SK-N-MC (cell line): ENCODE measurements around the gene NHLH2.

Source experiments
- DNase-seq: peaks from one replicate; pipeline ENCODE4 v3.0.0-alpha.2; 2011; ENCODE audit warnings: low read depth, low spot score
- H3K27ac ChIP-seq: fragments of 200-600 bp; sonication (generic); 2 replicates; pipeline ENCODE4 v1.5.1; 2016; ENCODE audit warnings: mixed run types
- H3K36me3 ChIP-seq: fragments of 200-600 bp; sonication (generic); 2 replicates; pipeline ENCODE4 v1.6.1; 2017; ENCODE audit warnings: antibody characterized with exemption, low read length, mixed read lengths; ENCODE audit not compliant: insufficient read depth
- H3K4me3 ChIP-seq: fragments of 200-600 bp; sonication (generic); 2 replicates; pipeline ENCODE4 v1.5.1; 2016
- H3K9ac ChIP-seq: fragments of 200-600 bp; sonication (generic); 2 replicates; pipeline ENCODE4 v1.8.0; 2017; ENCODE audit warnings: mixed run types, mixed read lengths; ENCODE audit not compliant: insufficient read length
- H3K9me3 ChIP-seq: fragments of 200-600 bp; sonication (generic); 2 replicates; pipeline ENCODE4 v1.6.1; 2017; ENCODE audit warnings: low read depth, mild to moderate bottlenecking, antibody characterized with exemption, low read length, moderate library complexity, mixed read lengths
- EZH2 ChIP-seq: fragments of 200-600 bp; sonication (generic); IDR thresholded peaks from one replicate; pipeline ENCODE4 v1.6.1; 2017; ENCODE audit warnings: antibody characterized with exemption
- FOXP2 ChIP-seq: optimal IDR thresholded peaks from 2 replicates; pipeline ENCODE3; 2011; ENCODE audit warnings: mild to moderate bottlenecking, moderate library complexity; ENCODE audit not compliant: insufficient read depth; ENCODE audit errors: extremely low read length, control extremely low read depth
- POLR2AphosphoS5 ChIP-seq: IDR thresholded peaks from 2 replicates; pipeline ENCODE4 v1.6.1; 2012; ENCODE audit warnings: mild to moderate bottlenecking, low read depth, low read length, borderline replicate concordance

The NHLH2 gene

DNA sequence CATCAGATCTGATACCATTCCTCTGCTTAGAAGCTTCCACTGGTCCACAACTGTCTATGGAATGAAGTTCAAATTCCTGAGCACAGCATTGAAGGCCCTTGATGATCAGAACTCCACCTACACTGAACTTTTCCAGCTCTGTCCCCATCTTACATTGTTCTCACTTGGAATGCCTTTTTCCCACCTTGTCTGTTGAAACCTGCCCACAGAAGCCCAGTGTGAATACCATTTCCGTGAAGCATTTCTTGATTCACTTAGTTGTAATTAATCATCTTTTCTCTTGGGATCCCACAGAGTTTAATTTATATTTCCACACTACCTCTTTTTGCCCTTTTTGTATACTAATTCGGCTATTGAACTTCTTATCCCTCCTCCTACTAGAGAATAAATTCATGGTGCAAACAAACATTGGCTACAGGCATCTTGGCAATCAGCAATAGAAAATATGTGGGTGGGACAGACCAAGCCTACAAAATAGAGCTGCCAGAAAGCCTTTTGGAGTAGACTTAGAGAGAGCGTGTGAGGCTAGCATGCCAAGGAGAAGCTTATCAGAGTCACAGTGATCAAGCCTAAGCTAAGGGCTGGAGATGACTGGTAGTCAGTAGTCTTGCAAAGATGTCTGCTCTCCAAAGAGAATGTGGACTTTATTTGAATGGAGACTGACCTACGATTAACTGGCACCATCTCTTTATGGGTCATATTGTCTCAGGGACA, 26.1 kb downstream of the NHLH2 start:
- H3K4me3 ChIP-seq, result no peak overlapping the region
- no peak overlapping the region for H3K9ac ChIP-seq
- TF ChIP-seq FOXP2 (no peak), EZH2 (no peak), POLR2AphosphoS5 (no peak)
- no peak overlapping the region for H3K27ac ChIP-seq
- DNase-seq, result no peak
- H3K9me3 ChIP-seq, result no peaks in the 10 kb centered on the region; the same call in 1 of the 2 replicates
- H3K36me3 ChIP-seq, result no peaks in the 10 kb centered on the region

- no peak for TF ChIP-seq FOXP2
- no peak for TF ChIP-seq EZH2
- TF ChIP-seq POLR2AphosphoS5, result no peak
- H3K36me3 ChIP-seq, result no peaks in the 10 kb centered on the region
- no peak for DNase-seq
These were observed 27.2 kb downstream of the NHLH2 start for GRCh38 chr1:115813727-115814126.

GRCh38 chr1:115811140-115811828, 29.6 kb downstream of the NHLH2 start:
- Histone ChIP-seq H3K36me3 (no peaks in the 10 kb centered on the region), H3K27ac (no peak overlapping the region), H3K4me3 (no peak overlapping the region), H3K9me3 (no peaks in the 10 kb centered on the region), H3K9ac (no peak overlapping the region)
- TF ChIP-seq EZH2 (no peak), POLR2AphosphoS5 (no peak)
- DNase-seq, result no peak

More at GRCh38 chr1:115813727-115814126, 27.2 kb downstream of the NHLH2 start:
- H3K9ac ChIP-seq, result no peak overlapping the region
- H3K27ac ChIP-seq, result no peak overlapping the region
- H3K4me3 ChIP-seq, result no peak overlapping the region
- no peaks in the 10 kb centered on the region for H3K9me3 ChIP-seq

GRCh38 chr1:115810609-115811008, 30.3 kb downstream of the NHLH2 start:
- H3K9me3 ChIP-seq, result no peaks in the 10 kb centered on the region
- no peak overlapping the region for H3K4me3 ChIP-seq
- TF ChIP-seq POLR2AphosphoS5 (no peak), EZH2 (no peak), FOXP2 (no peak)
- no peak overlapping the region for H3K27ac ChIP-seq
- no peak for DNase-seq
- H3K9ac ChIP-seq, result no peak overlapping the region
- no peaks in the 10 kb centered on the region for H3K36me3 ChIP-seq

DNA sequence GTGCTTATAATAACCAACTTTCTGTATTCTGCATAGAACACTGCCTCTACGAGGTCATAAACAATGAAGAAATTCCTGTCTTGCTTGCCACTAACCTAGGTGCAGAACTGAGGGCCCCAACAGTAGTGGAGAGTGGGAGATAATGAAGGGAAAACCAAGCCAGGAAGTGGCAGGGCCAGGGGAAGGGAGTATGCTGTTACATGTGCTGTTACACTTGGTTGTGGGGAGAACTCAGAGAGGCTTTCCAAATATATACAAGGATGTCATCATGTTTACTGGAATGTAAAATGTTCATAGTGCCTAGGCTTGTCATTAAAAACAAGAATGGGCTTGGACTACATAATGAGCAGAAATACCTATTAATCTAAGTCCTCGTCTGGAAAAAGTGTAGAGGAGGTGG, 31.1 kb downstream of the NHLH2 start:
- H3K9me3 ChIP-seq, result no peaks in the 10 kb centered on the region
- no peak overlapping the region for H3K27ac ChIP-seq
- H3K36me3 ChIP-seq, result no peaks in the 10 kb centered on the region
- no peak overlapping the region for H3K9ac ChIP-seq
- TF ChIP-seq EZH2 (no peak), FOXP2 (no peak), POLR2AphosphoS5 (no peak)
- H3K4me3 ChIP-seq, result no peak overlapping the region
- DNase-seq, result no peak

- Histone ChIP-seq H3K9ac (no peak overlapping the region), H3K36me3 (no peaks in the 10 kb centered on the region), H3K4me3 (no peak overlapping the region), H3K9me3 (no peaks in the 10 kb centered on the region), H3K27ac (no peak overlapping the region)
- TF ChIP-seq POLR2AphosphoS5 (no peak), EZH2 (no peak), FOXP2 (no peak)
- DNase-seq, result no peak
These were observed 31.9 kb downstream of the NHLH2 start for GRCh38 chr1:115809076-115809475.

DNA sequence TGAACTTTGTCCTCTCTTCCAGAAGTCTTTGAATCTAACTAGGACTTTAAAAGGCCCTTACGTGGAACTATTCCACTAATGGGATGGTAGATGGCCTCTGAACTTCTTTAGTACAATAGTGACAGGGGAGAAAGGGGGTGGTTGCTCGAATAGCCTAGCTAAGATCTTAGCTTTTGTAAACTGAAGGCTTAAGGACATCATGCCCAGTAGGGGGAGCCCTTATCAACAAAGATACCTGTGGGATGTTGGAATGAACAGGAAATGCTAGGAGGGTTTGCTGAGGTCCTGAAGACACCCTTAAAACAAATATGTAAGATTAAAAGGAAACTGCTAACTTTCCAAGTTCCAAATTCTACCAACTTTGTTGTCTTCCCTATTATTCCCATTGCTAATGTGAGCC, 33.2 kb downstream of the NHLH2 start:
- no peak overlapping the region for H3K27ac ChIP-seq
- H3K9ac ChIP-seq, result no peak overlapping the region
- no peaks in the 10 kb centered on the region for H3K36me3 ChIP-seq
- no peaks in the 10 kb centered on the region for H3K9me3 ChIP-seq
- DNase-seq, result peak; percentile 75
- H3K4me3 ChIP-seq, result no peak overlapping the region
- no peak for TF ChIP-seq FOXP2
- TF ChIP-seq EZH2, result no peak
- TF ChIP-seq POLR2AphosphoS5, result no peak

GRCh38 chr1:115805597-115805996, 35.3 kb downstream of the NHLH2 start:
- TF ChIP-seq FOXP2 (no peak), POLR2AphosphoS5 (no peak), EZH2 (no peak)
- no peaks in the 10 kb centered on the region for H3K9me3 ChIP-seq
- H3K9ac ChIP-seq, result no peak overlapping the region
- DNase-seq, result no peak
- no peak overlapping the region for H3K4me3 ChIP-seq
- H3K27ac ChIP-seq, result no peak overlapping the region
- H3K36me3 ChIP-seq, result no peaks in the 10 kb centered on the region

DNA sequence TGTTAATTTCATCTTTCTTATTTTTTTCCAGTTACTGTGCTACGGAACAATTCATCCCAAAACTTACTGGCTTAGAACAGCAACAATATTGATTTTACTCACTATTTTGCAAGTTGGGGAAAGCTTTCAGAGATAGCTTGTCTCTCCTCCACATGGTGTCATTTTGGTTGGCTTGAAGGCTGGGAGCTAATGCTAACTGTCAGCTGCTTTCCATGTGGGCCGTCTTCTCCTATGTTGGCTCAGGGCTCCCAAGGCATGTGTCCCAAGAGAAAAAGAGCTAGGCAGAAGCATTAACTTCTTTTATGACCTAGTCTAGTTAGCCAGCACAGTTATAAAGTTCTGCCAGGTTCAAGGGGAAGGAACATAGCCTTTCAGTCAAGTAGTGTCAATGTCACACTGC, 38.5 kb downstream of the NHLH2 start:
- no peaks in the 10 kb centered on the region for H3K36me3 ChIP-seq
- no peak overlapping the region for H3K27ac ChIP-seq
- no peaks in the 10 kb centered on the region for H3K9me3 ChIP-seq
- H3K9ac ChIP-seq, result no peak overlapping the region
- no peak overlapping the region for H3K4me3 ChIP-seq
- no peak for DNase-seq
- TF ChIP-seq POLR2AphosphoS5, result no peak
